Activated T-cell treated with anti-CD3 and anti-CD28 coated beads, Interleukin-2, amount 50 U/mL, for 72 hours (primary cell): ENCODE data around the gene PITRM1. TPM values are rescaled to one million over a fixed set of nuclear protein-coding genes. Genes with fewer than 3 reads are reported as not detected.

Source experiments
- ATAC-seq, 2 donors: fragments of 150-1000 bp; cut with Tn5 transposase; replicated peaks in 1 of 2; 2 replicates each; pipeline ENCODE4 v1.10.0; 2021; ENCODE audit warnings: moderate library complexity in 2 of 2, mild to moderate bottlenecking in 1 of 2
- DNase-seq, 2 donors: peaks; one replicate each; pipeline ENCODE4 v3.0.0; 2021 to 2022; ENCODE audit warnings: mixed read lengths in 1 of 2
- H3K27ac Mint-ChIP-seq: one replicate; pipeline ENCODE4 v1.8.0; 2022; ENCODE audit warnings: mild to moderate bottlenecking, moderate library complexity, mixed read lengths
- H3K27me3 Mint-ChIP-seq: one replicate; pipeline ENCODE4 v1.8.0; 2022; ENCODE audit warnings: low read depth, mixed read lengths
- H3K36me3 Mint-ChIP-seq, 2 donors: one replicate each; pipeline ENCODE4 v1.8.0; 2022; ENCODE audit warnings: mixed read lengths in 2 of 2, mild to moderate bottlenecking in 1 of 2; ENCODE audit not compliant: insufficient read depth in 2 of 2
- H3K4me1 Mint-ChIP-seq: one replicate; pipeline ENCODE4 v1.8.0; 2022; ENCODE audit warnings: low read depth, mixed read lengths
- H3K4me3 Mint-ChIP-seq, 2 donors: one replicate each; pipeline ENCODE4 v1.8.0; 2022; ENCODE audit warnings: mild to moderate bottlenecking in 2 of 2, mixed read lengths in 2 of 2, moderate library complexity in 2 of 2
- H3K9me3 Mint-ChIP-seq, 2 donors: one replicate each; pipeline ENCODE4 v1.8.0; 2022; ENCODE audit warnings: mixed read lengths in 2 of 2
- total RNA-seq, 2 donors: library from RNA; stranded (reverse); gene quantifications; one replicate each; pipeline ENCODE4 v1.2.3, GENCODE V29; 2022

PITRM1 gene
- total RNA-seq, 2 donors from 2014 or later = 76.7 to 79.9 TPM

- Mint-ChIP-seq H3K4me3 (no peak overlapping the region), H3K36me3 (peaks cover 15 to 33% of the 10 kb centered on the region in 2 donors), H3K9me3 (peaks cover 0 to 2% of the 10 kb centered on the region in 2 donors), H3K27ac (no peak overlapping the region), H3K27me3 (no peaks in the 10 kb centered on the region), H3K4me1 (peaks cover 25% of the 10 kb centered on the region)
- no peak for ATAC-seq
- DNase-seq = no peak
Observed at GRCh38 chr10:3169271-3169670, 3.3 kb downstream of the PITRM1 start.

- Mint-ChIP-seq H3K27ac (no peak overlapping the region), H3K4me3 (no peak overlapping the region), H3K36me3 (peaks cover 17 to 33% of the 10 kb centered on the region in 2 donors), H3K27me3 (no peaks in the 10 kb centered on the region), H3K4me1 (peaks cover 16% of the 10 kb centered on the region), H3K9me3 (peaks cover 0 to 2% of the 10 kb centered on the region in 2 donors)
- DNase-seq = no peak
- no peak for ATAC-seq
Observed at GRCh38 chr10:3167611-3168330, 4.8 kb downstream of the PITRM1 start.

- no peak for DNase-seq
Observed at GRCh38 chr10:3166496-3167290, 5.9 kb downstream of the PITRM1 start.

GRCh38 chr10:3165196-3165595 lies 7.4 kb downstream of the PITRM1 start:
- ATAC-seq = no peak
- no peak for DNase-seq
- Mint-ChIP-seq H3K27ac (no peak overlapping the region), H3K4me3 (no peak overlapping the region), H3K4me1 (peaks cover 4% of the 10 kb centered on the region), H3K9me3 (peaks cover 0 to 2% of the 10 kb centered on the region in 2 donors), H3K27me3 (no peaks in the 10 kb centered on the region), H3K36me3 (peaks cover 17 to 37% of the 10 kb centered on the region in 2 donors)

More at GRCh38 chr10:3166496-3167290, 5.9 kb downstream of the PITRM1 start:
- peaks cover 17 to 33% of the 10 kb centered on the region in 2 donors for H3K36me3 Mint-ChIP-seq
- H3K27me3 Mint-ChIP-seq = no peaks in the 10 kb centered on the region
- ATAC-seq = no peak
- no peak overlapping the region for H3K27ac Mint-ChIP-seq
- H3K9me3 Mint-ChIP-seq = peaks cover 0 to 2% of the 10 kb centered on the region in 2 donors
- no peak overlapping the region for H3K4me3 Mint-ChIP-seq
- peaks cover 12% of the 10 kb centered on the region for H3K4me1 Mint-ChIP-seq

- DNase-seq (no peak), ATAC-seq (no peak)
- no peaks in the 10 kb centered on the region for H3K27me3 Mint-ChIP-seq
- no peak overlapping the region for H3K27ac Mint-ChIP-seq
- H3K4me1 Mint-ChIP-seq = no peaks in the 10 kb centered on the region
- H3K9me3 Mint-ChIP-seq = no peaks in the 10 kb centered on the region
- H3K36me3 Mint-ChIP-seq = peaks cover 13 to 43% of the 10 kb centered on the region in 2 donors
- H3K4me3 Mint-ChIP-seq = no peak overlapping the region
Observed at GRCh38 chr10:3163879-3164278, 8.7 kb downstream of the PITRM1 start.

- H3K27me3 Mint-ChIP-seq = no peaks in the 10 kb centered on the region
- no peak overlapping the region for H3K4me3 Mint-ChIP-seq
- no peak overlapping the region for H3K27ac Mint-ChIP-seq
- H3K36me3 Mint-ChIP-seq = peaks cover 9 to 49% of the 10 kb centered on the region in 2 donors
- H3K4me1 Mint-ChIP-seq = no peaks in the 10 kb centered on the region
- no peaks in the 10 kb centered on the region for H3K9me3 Mint-ChIP-seq
- DNase-seq (no peak), ATAC-seq (no peak)
Observed at GRCh38 chr10:3162533-3162932, 10.0 kb downstream of the PITRM1 start.

GRCh38 chr10:3159152-3159551 lies 13.4 kb downstream of the PITRM1 start:
- H3K36me3 Mint-ChIP-seq = peaks cover 7 to 36% of the 10 kb centered on the region in 2 donors
- H3K4me3 Mint-ChIP-seq = no peak overlapping the region
- no peaks in the 10 kb centered on the region for H3K9me3 Mint-ChIP-seq
- H3K4me1 Mint-ChIP-seq = no peaks in the 10 kb centered on the region
- H3K27ac Mint-ChIP-seq = no peak overlapping the region
- ATAC-seq = no peak
- H3K27me3 Mint-ChIP-seq = no peaks in the 10 kb centered on the region
- no peak for DNase-seq

- ATAC-seq (no peak), DNase-seq (no peak)
- Mint-ChIP-seq H3K27ac (no peak overlapping the region), H3K4me1 (peaks cover 14% of the 10 kb centered on the region), H3K9me3 (no peaks in the 10 kb centered on the region), H3K36me3 (peaks cover 7 to 43% of the 10 kb centered on the region in 2 donors), H3K27me3 (no peaks in the 10 kb centered on the region), H3K4me3 (no peak overlapping the region)
Observed at GRCh38 chr10:3154666-3155065, 17.9 kb downstream of the PITRM1 start.

GRCh38 chr10:3152566-3152935 lies 20.0 kb downstream of the PITRM1 start:
- ATAC-seq (no peak), DNase-seq (no peak)
- Mint-ChIP-seq H3K27me3 (no peaks in the 10 kb centered on the region), H3K9me3 (no peaks in the 10 kb centered on the region), H3K4me1 (peaks cover 14% of the 10 kb centered on the region), H3K4me3 (no peak overlapping the region), H3K36me3 (peaks cover 4 to 29% of the 10 kb centered on the region in 2 donors), H3K27ac (peak overlapping the region; percentile 60)

GRCh38 chr10:3151889-3152565 lies 20.6 kb downstream of the PITRM1 start:
- ATAC-seq = peak in 1 of 2 donors; percentile 22
- Mint-ChIP-seq H3K4me3 (no peak overlapping the region), H3K27ac (no peak overlapping the region), H3K9me3 (no peaks in the 10 kb centered on the region), H3K27me3 (no peaks in the 10 kb centered on the region), H3K4me1 (peaks cover 14% of the 10 kb centered on the region), H3K36me3 (peaks cover 4 to 28% of the 10 kb centered on the region in 2 donors)
- DNase-seq = no peak

- Mint-ChIP-seq H3K9me3 (no peaks in the 10 kb centered on the region), H3K27ac (no peak overlapping the region), H3K36me3 (peaks cover 4 to 28% of the 10 kb centered on the region in 2 donors), H3K4me1 (peaks cover 14% of the 10 kb centered on the region), H3K4me3 (no peak overlapping the region), H3K27me3 (no peaks in the 10 kb centered on the region)
- no peak for ATAC-seq
- DNase-seq = no peak
Observed at GRCh38 chr10:3150961-3151360, 21.6 kb downstream of the PITRM1 start.

GRCh38 chr10:3150366-3150765 lies 22.2 kb downstream of the PITRM1 start:
- H3K4me1 Mint-ChIP-seq = peaks cover 14% of the 10 kb centered on the region
- no peak for ATAC-seq
- DNase-seq = no peak
- H3K27ac Mint-ChIP-seq = no peak overlapping the region
- no peak overlapping the region for H3K4me3 Mint-ChIP-seq
- H3K9me3 Mint-ChIP-seq = no peaks in the 10 kb centered on the region
- no peaks in the 10 kb centered on the region for H3K27me3 Mint-ChIP-seq
- peaks cover 4 to 28% of the 10 kb centered on the region in 2 donors for H3K36me3 Mint-ChIP-seq

- no peaks in the 10 kb centered on the region for H3K9me3 Mint-ChIP-seq
- DNase-seq (no peak), ATAC-seq (no peak)
- H3K27me3 Mint-ChIP-seq = no peaks in the 10 kb centered on the region
- peaks cover 4 to 29% of the 10 kb centered on the region in 2 donors for H3K36me3 Mint-ChIP-seq
- H3K4me3 Mint-ChIP-seq = no peak overlapping the region
- peak overlapping the region; percentile 12 for H3K27ac Mint-ChIP-seq
- H3K4me1 Mint-ChIP-seq = peaks cover 14% of the 10 kb centered on the region
Observed at GRCh38 chr10:3149918-3150317, 22.7 kb downstream of the PITRM1 start.
